ENCODE results near the gene CORO7.

DNA sequence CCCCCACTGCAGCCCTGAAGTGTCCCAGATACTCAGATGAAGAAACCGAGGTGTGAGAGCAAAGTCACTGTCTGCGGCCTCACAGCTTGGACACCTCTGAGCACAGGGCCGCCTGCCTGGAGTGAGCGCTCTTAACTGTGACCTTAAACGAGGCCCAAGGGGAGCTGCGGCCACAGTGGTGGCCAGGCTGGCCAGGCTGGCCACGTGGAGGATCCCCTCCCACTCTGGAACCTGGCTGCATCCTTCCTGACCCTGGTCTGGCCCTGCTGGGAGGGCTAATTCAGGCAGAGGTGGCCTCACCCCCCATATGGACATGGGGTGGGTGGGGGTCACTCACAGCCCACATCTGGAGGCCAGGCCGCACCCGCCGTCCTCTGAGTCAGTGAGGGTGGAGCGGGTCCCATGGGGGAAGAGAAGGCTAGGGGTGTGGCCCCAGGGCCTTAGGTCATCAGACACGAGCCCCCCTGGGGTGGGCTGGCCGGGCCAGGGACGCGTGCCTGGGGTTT is 38.2 kb downstream of the CORO7 start:
- TF ChIP-seq, protein P1, sequence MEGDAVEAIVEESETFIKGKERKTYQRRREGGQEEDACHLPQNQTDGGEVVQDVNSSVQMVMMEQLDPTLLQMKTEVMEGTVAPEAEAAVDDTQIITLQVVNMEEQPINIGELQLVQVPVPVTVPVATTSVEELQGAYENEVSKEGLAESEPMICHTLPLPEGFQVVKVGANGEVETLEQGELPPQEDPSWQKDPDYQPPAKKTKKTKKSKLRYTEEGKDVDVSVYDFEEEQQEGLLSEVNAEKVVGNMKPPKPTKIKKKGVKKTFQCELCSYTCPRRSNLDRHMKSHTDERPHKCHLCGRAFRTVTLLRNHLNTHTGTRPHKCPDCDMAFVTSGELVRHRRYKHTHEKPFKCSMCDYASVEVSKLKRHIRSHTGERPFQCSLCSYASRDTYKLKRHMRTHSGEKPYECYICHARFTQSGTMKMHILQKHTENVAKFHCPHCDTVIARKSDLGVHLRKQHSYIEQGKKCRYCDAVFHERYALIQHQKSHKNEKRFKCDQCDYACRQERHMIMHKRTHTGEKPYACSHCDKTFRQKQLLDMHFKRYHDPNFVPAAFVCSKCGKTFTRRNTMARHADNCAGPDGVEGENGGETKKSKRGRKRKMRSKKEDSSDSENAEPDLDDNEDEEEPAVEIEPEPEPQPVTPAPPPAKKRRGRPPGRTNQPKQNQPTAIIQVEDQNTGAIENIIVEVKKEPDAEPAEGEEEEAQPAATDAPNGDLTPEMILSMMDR (conservative IDR thresholded peaks at IDR 0.05; ENCODE audit: low read depth, low read length) = no peak
- no peak for TF ChIP-seq EZH2 (IDR thresholded peaks at IDR 0.05; ENCODE audit: low read length, unreplicated experiment)
